Hematopoietic multipotent progenitor cell (in vitro differentiated cells): ENCODE results near the gene PAQR8. TPM values are rescaled to one million over a fixed set of nuclear protein-coding genes. Genes with fewer than 3 reads are reported as not detected.

Source experiments
- DNase-seq, 3 donors: peaks; one replicate each; pipeline ENCODE4 v3.0.0-alpha.2; 2011 to 2015; ENCODE audit warnings: low read depth in 2 of 3, low spot score in 2 of 3
- total RNA-seq: library from RNA; depleted of rRNA; stranded (reverse); fragments of >200 nt; gene quantifications from one replicate; pipeline ENCODE4 v1.2.3, GENCODE V29; 2012

Gene PAQR8, protein sequence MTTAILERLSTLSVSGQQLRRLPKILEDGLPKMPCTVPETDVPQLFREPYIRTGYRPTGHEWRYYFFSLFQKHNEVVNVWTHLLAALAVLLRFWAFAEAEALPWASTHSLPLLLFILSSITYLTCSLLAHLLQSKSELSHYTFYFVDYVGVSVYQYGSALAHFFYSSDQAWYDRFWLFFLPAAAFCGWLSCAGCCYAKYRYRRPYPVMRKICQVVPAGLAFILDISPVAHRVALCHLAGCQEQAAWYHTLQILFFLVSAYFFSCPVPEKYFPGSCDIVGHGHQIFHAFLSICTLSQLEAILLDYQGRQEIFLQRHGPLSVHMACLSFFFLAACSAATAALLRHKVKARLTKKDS
- total RNA-seq: 17.0 TPM

GRCh38 chr6:52361945-52362442, at the start of gene PAQR8:
Gene PAQR8 (plus strand): TSS chr6:52362151. CDS start chr6:52403214, 41,063 bp downstream.
- DNase-seq: peak; percentile 74 to 83 (median 83)

- DNase-seq: no peak
Observed at GRCh38 chr6:52312461-52312860, 49.5 kb upstream of the PAQR8 start.

DNA sequence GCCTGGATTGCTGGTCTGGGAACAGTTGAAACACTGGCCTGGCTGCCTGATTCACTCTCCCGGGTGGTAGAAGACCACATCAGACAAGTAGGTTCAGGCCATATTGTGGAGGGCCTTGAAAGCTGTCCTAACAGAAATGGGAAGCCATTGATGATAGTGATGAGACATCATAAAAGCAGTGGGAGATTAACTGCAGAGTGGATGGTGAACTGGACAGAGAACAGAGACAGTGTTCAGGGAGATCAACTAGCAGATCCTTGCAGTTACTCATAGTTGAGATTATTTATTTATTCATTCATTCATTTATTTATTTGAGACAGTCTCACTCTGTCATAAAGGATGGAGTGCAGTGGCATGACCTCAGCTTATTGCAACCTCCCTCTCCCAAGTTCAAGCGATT, 47.2 kb upstream of the PAQR8 start:
- no peak for DNase-seq

DNA sequence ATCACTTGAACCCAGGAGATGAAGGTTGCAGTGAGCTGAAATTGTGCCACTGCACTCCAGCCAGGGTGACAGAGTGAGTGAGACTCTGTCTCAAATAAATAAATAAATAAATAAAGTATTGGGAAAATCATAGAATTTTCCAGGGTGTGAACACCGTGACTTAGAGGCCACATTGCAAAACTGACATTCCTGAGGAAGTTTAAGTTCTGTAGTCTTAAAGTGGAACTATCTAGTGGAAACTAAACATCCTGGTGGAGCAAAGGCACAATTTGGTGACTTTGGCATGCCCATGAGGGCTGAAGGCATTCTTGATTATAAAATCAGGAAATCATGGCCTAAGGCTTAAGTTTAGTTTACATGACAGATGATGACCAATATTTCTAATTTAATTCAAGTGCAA, 44.7 kb upstream of the PAQR8 start:
- no peak for DNase-seq

DNA sequence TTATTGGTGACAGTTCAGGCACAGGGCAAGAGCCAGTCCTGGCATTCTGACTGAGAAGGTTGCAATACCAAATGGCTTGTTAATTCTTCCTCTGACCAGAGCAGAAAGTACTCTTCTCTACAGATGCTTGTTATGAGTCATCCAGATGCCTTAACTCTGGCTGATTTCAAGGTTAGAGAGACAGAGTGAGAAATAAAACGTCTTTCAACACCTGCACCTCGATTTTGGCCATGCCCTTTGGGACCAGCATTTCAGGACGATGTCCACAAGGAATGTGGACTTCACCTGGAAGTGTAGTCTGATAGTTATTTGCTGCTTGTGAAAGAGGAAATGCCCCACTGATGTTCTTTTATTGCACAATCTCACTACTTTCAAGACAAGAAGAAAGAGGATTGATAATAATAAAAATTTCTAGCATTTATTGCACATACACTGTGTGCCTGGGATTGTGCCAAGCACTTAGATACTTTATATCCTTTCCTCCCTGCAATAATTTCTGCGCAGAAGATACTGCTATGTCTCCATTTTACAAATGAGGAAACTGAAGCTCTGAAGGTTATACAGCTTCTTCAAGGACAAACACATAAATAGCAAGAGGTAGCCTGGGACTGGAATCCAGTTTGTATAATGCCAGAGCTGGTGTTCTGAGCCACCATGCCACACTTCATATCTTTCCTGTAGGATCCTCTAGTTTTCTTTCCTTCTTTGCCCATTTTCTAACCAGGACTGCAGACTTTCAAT, 43.9 kb upstream of the PAQR8 start:
- peak in 1 of 3 donors; percentile 16 for DNase-seq

DNA sequence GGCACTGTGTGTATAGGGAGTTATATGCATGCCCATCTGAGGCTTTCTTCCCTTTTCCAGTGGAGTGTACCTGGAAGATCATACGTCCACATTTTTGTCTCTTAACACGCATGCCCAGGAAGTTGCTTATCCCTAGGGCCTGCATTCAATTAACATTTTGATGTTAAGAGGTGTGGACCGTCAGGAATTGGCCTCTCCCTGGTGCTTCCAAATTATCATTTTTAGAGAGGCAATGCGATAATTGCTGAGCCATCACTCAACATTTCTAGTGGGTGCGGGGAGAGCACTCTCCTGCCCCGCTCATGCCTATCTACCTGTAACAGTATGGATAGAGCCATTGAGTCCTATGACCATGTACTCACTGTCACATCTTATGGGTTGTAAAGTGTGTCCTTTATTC, 37.8 kb upstream of the PAQR8 start:
- DNase-seq: no peak

DNA sequence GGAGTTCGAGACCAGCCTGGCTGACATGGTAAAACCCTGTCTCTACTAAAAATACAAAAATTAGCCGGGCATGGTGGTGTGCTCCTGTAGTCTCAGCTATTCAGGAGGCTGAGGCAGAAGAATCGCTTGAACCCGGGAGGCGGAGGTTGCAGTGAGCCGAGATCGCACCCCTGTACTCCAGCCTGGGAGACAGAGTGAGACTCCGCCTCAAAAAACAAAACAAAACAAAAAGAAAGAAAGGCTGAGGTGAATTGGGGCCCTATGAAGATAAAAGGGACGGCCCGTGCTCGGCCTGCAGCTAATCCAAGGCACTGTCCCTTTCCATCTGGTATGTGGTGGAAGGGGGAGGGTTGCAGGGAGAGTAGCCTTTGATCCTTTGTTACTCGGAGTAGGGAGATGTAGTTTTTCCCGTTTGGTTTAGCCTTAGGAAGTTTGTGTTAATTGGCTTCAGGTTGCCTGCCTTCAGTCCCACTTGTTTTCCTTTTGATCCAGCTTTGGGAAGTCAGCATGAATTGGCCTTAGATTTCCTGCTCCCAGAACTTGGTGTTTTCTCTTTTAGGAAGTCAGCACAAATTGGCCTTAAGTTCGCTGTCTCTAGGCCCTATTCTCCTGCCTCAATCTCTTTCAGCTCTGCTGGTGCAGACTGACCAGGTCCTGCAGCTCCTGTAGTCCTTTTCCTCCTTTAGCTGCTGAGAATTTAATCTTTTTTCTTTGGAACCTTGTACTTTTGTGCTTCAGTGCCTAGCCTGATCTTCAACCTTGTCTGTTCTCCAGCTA, 36.1 kb upstream of the PAQR8 start:
- no peak for DNase-seq

- no peak for DNase-seq
Observed at GRCh38 chr6:52326540-52327364, 35.2 kb upstream of the PAQR8 start.

DNA sequence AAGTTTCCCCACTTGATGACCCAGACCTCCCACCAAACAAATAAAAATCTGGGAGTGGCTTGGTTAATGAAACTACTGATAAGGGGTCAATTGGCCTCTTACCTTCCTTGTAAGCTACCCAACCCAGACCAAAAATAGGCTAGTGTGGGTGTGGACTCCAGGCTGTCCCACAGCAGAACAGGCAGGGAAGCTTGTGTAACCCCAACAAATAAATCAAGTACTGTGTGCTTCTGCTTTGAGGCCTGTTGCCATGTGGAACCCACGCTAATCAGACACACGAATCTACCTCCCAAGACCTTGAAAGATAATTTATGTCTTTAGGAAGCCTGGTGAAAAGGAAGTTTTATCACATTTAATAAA, 33.7 kb upstream of the PAQR8 start:
- peak in 1 of 3 donors; percentile 50 for DNase-seq

DNA sequence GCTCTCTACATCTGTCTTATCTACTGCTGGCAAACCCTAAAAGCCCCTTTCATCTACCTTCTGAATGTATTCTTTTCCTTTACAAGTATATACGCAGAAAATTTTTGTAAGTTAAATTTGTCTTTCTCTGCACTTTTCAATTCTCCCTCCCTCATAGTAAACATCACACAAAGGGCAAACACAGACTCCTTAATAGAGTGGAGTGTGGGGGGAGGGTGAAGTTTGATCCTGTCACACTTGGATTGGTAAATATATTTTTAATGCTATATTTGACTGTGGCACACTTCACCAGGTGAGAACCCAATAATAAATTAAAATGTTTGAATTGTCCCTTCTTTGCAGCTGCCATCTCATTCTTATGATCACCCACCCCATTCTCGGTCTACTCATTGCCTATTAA, 33.2 kb upstream of the PAQR8 start:
- no peak for DNase-seq

GRCh38 chr6:52330470-52330869, 31.5 kb upstream of the PAQR8 start:
- no peak for DNase-seq

GRCh38 chr6:52331793-52332457, 30.0 kb upstream of the PAQR8 start:
- DNase-seq: no peak

DNA sequence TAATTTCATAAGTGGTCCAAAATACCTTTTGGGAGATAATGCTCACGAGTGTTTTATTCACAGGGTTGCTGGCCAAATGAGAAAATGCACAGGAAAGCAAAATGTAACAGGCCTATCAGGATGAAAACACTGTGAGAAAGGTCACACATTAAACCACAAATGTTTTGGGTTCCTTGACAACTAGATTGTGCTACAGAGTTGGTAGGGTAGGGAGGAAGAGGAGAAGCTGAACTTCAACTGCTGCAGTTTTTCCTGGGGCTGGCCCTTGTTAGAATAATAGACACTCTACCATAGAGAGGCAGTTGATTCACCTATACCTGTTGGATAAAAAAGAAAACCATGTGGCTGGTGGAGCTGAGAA, 28.1 kb upstream of the PAQR8 start:
- peak in 1 of 3 donors; percentile 31 for DNase-seq

DNA sequence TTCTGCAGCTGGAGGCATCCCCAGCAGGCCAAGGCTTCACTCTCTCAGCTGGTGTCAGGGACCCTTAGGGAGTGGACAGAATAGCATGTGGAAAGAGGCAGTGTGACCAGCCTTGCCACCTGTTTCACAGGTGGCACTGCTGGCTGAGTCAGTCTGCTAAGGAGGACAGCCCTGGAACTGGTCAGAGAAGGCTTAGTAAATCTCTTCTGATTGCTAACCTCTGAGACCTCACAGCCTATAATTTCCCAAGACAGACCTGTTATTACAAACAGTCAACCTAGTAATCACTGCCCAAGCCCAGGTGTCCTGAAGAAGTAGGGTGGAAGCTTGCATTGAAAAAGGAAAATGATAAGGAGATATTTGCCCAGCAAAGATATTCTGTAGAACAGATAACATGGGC, 26.4 kb upstream of the PAQR8 start:
- no peak for DNase-seq

DNA sequence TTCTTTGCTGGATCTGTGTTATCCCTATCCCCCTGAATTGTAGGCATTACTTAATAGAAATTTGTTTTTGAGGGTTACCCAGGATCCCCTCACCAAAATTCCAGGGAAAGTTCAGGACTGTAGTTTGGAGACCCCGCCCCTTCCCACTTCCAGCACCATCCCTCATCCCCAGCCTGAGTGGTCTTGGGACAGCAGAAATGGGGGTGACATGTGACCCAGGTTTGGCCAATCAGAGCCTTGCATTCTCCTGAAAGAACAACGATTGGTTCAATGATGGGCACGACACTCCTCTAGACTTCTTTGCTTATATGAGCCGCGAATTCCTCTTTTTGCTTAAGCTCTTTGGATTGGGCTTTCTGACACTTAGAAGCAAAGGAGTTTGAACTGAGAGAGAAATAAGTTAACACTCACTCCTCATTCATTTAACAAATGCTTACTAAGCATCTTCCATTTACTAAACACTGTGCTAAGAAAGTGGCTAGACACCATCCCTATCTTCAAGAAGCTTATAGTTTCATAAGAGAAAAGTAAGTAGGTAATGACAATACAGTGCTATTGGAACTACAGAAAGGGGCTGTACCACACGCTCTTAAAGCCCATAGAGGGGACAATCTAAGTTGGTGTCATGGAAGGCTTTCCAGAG, 24.9 kb upstream of the PAQR8 start:
- no peak for DNase-seq

GRCh38 chr6:52337633-52338290, 24.2 kb upstream of the PAQR8 start:
- no peak for DNase-seq

DNA sequence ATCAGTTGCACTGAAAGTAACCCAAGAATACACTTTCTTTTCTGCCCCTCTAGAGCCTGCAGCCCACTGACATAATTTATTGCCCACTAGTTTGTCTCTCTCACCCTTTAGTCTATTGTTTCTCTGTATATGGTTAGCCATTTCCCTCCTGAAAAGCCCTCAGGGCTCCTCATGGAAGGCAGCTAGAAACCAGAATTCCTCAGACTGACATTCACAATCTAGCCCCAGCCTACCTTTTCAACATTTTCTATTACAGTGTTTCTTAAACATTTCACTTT, 21.4 kb upstream of the PAQR8 start:
- DNase-seq: no peak

DNA sequence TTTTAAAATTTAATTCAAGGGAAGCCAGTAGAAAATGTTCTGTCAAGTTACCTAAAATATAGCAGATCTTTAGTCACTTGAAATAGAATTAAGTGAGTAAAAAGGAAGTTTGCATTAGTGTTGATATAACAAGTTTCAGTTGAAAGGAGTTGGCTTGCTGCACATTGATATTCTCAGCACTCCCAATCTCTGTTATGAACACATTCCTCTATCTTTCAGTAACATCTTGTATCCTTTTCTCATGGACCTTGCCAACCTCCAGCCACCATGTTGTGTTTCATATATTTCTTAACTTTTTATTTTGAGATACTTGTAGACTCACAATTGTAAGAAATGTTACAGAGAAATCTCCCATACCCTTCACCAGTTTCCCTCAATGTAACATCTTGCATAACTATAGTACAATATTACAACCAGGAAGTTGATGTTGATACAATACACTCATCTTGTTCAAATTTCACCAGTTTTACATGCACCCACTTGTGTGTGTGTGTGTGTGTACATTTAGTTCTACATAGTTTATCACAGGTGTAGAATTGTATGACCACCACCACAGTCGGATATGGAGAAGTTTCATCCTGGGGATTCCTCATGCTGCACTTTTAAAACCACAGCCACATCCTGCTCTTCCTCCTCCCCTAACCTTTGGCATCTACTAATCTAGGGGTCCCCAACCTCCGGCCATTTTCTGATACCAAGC, 20.2 kb upstream of the PAQR8 start:
- DNase-seq: peak in 1 of 3 donors; percentile 60

GRCh38 chr6:52345311-52345710, 16.6 kb upstream of the PAQR8 start:
- no peak for DNase-seq
